Uterus (tissue), 4 donors: Measurements from ENCODE around the gene NCOA5. TPM values are rescaled to one million over a fixed set of nuclear protein-coding genes. Genes with fewer than 3 reads are reported as not detected.

Source experiments
- DNase-seq, 2 donors: peaks; one replicate each; pipeline ENCODE4 v3.0.0-alpha.2; 2019 to 2020
- H3K27ac ChIP-seq, 2 donors: fragments of 200-600 bp; sonication (generic); 1 replicate in 1 of 2; 2 replicates in 1 of 2; pipeline ENCODE4 v1.5.1; 2016 to 2018
- H3K27me3 ChIP-seq, 2 donors: fragments of 200-600 bp; sonication (generic); one replicate each; pipeline ENCODE4 v1.5.1; 2018 to 2019; ENCODE audit warnings: control low read depth in 1 of 2
- H3K36me3 ChIP-seq, 2 donors: fragments of 200-600 bp; sonication (generic); one replicate each; pipeline ENCODE4 v1.5.1; 2019; ENCODE audit warnings: control low read depth in 1 of 2
- H3K4me1 ChIP-seq, 2 donors: fragments of 200-600 bp; sonication (generic); one replicate each; pipeline ENCODE4 v1.5.1; 2018 to 2019; ENCODE audit warnings: control low read depth in 1 of 2
- H3K4me3 ChIP-seq, 2 donors: fragments of 200-600 bp; sonication (generic); 1 replicate in 1 of 2; 2 replicates in 1 of 2; pipeline ENCODE4 v1.5.1; 2018 to 2019; ENCODE audit warnings: mild to moderate bottlenecking in 1 of 2
- H3K9me3 ChIP-seq, 2 donors: fragments of 200-600 bp; sonication (generic); one replicate each; pipeline ENCODE4 v1.5.1; 2019; ENCODE audit warnings: control low read depth in 1 of 2
- POLR2A ChIP-seq, 2 donors: fragments of 450-650 bp; IDR thresholded peaks; one replicate each; pipeline ENCODE4 v1.6.1; 2016; ENCODE audit warnings: antibody characterized with exemption in 2 of 2, mild to moderate bottlenecking in 1 of 2, moderate library complexity in 1 of 2
- intact Hi-C: fragments of 100-400 bp; cut with DNase I; formaldehyde crosslinking; loops from one replicate; pipeline ENCODE4 v1.15.1; 2023; ENCODE audit warnings: low total_unique reads
- total RNA-seq, 4 donors: library from RNA; depleted of rRNA in 3 of 4; stranded (reverse); fragments of >200 nt in 3 of 4; gene quantifications; one replicate each; pipeline versions ENCODE4 v1.1.0 to v1.2.4, GENCODE V29; 2014 to 2023
- TF ChIP-seq, protein P1 (sequence below), 4 experiments: fragments of 200-600 bp in 2 of 4; fragments of 450-650 bp in 2 of 4; sonication (generic) in 2 of 4; IDR thresholded peaks; one replicate each; pipeline ENCODE4 v1.5.1; 2016 to 2019; ENCODE audit warnings: antibody characterized with exemption in 4 of 4, mild to moderate bottlenecking in 2 of 4, moderate library complexity in 1 of 4
- donor health status: DM: yes; HTN: yes; CAD: no.

Gene NCOA5
- total RNA-seq, 4 donors from 2014 or later: 8.2 to 37.8 (median 29.5) TPM

DNA sequence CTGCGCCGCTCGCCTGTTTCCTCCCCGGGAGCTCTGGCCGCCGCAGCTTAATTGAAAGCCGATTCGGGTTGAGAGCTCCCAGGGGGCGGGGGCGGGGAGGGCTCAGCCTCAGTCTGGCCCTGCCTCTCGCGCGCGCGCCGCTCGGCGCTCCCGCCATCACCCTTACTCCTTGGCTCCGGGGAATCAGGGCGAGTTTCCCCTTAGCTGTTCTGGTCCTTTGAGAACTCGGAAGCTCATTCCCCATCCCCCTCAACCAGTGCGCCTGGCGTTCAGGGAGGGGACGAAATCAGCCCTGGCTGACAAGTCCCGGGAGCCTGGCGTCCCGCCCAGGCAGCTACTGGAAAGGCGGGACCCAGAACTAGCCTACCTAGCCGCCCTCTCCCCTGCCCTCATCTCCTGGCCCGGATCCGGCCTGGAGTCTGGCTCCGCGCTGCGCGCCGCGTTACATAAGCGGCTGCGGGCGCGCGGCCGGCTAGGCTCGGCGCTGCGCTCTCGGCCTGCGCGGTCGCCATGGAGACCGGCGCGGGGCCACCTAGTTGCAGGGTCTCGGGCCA, 58.0 kb downstream of the NCOA5 start:
- TF ChIP-seq, protein P1, sequence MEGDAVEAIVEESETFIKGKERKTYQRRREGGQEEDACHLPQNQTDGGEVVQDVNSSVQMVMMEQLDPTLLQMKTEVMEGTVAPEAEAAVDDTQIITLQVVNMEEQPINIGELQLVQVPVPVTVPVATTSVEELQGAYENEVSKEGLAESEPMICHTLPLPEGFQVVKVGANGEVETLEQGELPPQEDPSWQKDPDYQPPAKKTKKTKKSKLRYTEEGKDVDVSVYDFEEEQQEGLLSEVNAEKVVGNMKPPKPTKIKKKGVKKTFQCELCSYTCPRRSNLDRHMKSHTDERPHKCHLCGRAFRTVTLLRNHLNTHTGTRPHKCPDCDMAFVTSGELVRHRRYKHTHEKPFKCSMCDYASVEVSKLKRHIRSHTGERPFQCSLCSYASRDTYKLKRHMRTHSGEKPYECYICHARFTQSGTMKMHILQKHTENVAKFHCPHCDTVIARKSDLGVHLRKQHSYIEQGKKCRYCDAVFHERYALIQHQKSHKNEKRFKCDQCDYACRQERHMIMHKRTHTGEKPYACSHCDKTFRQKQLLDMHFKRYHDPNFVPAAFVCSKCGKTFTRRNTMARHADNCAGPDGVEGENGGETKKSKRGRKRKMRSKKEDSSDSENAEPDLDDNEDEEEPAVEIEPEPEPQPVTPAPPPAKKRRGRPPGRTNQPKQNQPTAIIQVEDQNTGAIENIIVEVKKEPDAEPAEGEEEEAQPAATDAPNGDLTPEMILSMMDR (IDR thresholded peaks at IDR 0.05): no peak
- no peak for TF ChIP-seq POLR2A (IDR thresholded peaks at IDR 0.05)
- DNase-seq: no peak
- H3K4me3 ChIP-seq: no peak overlapping the region
- intact Hi-C loops: no loop called here
- no peak overlapping the region for H3K27ac ChIP-seq
- no peaks in the 10 kb centered on the region for H3K36me3 ChIP-seq
- H3K9me3 ChIP-seq: no peaks in the 10 kb centered on the region
- peaks cover 13 to 21% of the 10 kb centered on the region in 2 donors for H3K27me3 ChIP-seq
- H3K4me1 ChIP-seq: peaks cover 0 to 6% of the 10 kb centered on the region in 2 donors

- Histone ChIP-seq H3K27me3 (peaks cover 13 to 24% of the 10 kb centered on the region in 2 donors), H3K36me3 (no peaks in the 10 kb centered on the region), H3K9me3 (no peaks in the 10 kb centered on the region), H3K4me3 (no peak overlapping the region), H3K4me1 (peaks cover 0 to 6% of the 10 kb centered on the region in 2 donors), H3K27ac (no peak overlapping the region)
- no peak for DNase-seq
- TF ChIP-seq, protein P1 (IDR thresholded peaks at IDR 0.05): no peak
- TF ChIP-seq POLR2A (IDR thresholded peaks at IDR 0.05): no peak
- intact Hi-C loops: no loop called here
Observed at GRCh38 chr20:46031014-46031569, 58.7 kb downstream of the NCOA5 start.

- Histone ChIP-seq H3K4me3 (no peak overlapping the region), H3K27me3 (peaks cover 13 to 27% of the 10 kb centered on the region in 2 donors), H3K9me3 (no peaks in the 10 kb centered on the region), H3K36me3 (no peaks in the 10 kb centered on the region), H3K4me1 (peaks cover 0 to 6% of the 10 kb centered on the region in 2 donors), H3K27ac (no peak overlapping the region)
- no peak for DNase-seq
- TF ChIP-seq, protein P1 (IDR thresholded peaks at IDR 0.05): no peak
- no peak for TF ChIP-seq POLR2A (IDR thresholded peaks at IDR 0.05)
- intact Hi-C loops: no loop called here
Observed at GRCh38 chr20:46030284-46031013, 59.3 kb downstream of the NCOA5 start.

DNA sequence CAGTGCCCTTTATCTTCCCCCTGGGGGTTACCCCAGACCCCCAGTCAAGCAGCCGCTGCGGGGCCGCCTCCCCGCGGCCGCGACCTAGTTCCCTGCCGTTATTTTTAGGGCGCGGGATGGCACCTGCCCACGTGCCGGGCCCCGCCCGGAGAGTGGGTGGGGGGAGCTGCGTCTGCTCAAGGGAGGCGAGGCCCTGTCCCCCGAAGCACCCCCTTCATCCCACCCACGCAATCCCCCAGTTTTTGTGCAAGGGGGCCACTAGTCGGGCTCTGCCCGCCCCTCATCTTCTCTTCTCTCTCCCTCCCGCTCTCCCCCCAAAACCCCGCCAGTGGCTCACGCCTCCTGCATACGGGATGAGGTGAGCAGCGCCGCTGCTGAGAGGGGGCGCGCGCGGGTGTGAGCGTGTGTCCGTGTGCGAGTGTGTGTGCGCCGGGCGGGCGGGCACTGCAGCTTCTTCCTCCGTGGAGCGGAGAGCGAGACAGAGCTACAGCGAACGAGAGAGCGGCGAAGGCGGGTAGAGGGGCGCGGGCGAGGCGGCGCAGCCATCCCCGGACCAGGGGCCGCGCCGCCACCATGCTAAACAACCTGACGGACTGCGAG, 60.9 kb downstream of the NCOA5 start, which contains the start of gene SLC12A5:
Gene SLC12A5 (plus strand): TSS at position 444 of the 600 bp plus-strand sequence. CDS start 130 bp downstream, at position 574.
- TF ChIP-seq POLR2A (IDR thresholded peaks at IDR 0.05): no peak
- TF ChIP-seq, protein P1 (IDR thresholded peaks at IDR 0.05): no peak
- Histone ChIP-seq H3K9me3 (no peaks in the 10 kb centered on the region), H3K27me3 (peaks cover 13 to 27% of the 10 kb centered on the region in 2 donors), H3K27ac (no peak within 1 kb of the TSS), H3K4me1 (peaks cover 0 to 6% of the 10 kb centered on the region in 2 donors), H3K36me3 (no peaks in the 10 kb centered on the region), H3K4me3 (no peak within 1 kb of the TSS)
- DNase-seq: no peak
- intact Hi-C loops: no loop called here
